ENCODE results near the gene ROBO1.

- TF ChIP-seq EZH2 (optimal IDR thresholded peaks at IDR 0.05; ENCODE audit: low read depth, low read length) (no peak), CTCF (IDR thresholded peaks at IDR 0.05; ENCODE audit: low read length) (no peak), EZH2phosphoT487 (IDR thresholded peaks at IDR 0.05; ENCODE audit: low read length) (no peak)
Observed at GRCh38 chr3:79385211-79385610, 382.6 kb downstream of the ROBO1 start.

All from MM.1S (cell line).